DMS114 treated with DMSO at 0.1 percent for 48 hours (cell line): ENCODE data around the gene ZNF786.
"Not testable (repeated sequence)": the region's sequence is repeated elsewhere in the genome, so short reads cannot be mapped to it uniquely, and the experiment has no call there.

Experiments used
- DNase-seq: peaks from one replicate; lab custom pipeline; 2025; ENCODE audit not compliant: unreplicated experiment; lab: John Stamatoyannopoulos, UW

ZNF786 gene

DNA sequence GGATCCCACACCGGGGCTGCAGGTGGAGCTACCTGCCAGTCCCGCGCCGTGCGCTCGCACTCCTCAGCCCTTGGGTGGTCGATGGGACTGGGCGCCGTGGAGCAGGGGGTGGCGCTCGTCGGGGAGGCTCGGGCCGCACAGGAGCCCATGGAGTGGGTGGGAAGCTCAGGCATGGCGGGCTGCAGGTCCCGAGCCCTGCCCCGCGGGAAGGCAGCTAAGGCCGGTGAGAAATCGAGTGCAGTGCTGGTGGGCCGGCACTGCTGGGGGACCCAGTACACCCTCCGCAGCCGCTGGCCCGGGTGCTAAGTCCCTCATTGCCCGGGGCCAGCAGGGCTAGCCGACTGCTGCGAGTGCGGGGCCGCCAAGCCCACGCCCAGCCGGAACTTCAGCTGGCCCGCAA, 51.9 kb downstream of the ZNF786 start:
- not testable (repeated sequence) for DNase-seq

DNA sequence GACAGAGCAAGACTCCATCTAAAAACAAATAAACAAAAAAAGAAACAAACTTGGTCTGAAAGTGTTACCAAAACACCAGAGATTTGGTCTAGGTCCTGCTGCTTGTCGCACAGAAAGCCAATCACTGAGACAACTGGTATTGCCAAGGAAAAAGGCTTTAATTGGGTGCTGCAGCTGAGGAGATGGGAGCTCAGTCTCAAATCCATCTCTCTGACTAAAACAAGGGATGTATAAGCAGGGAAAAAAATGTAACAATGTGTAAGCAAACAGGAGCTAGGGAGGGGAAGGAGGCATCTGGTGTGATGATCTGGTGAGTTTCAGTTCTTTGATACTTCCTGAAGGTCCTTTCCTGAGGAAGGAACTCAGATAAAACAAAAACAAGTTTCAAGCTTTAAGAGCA, 53.8 kb downstream of the ZNF786 start:
- no peak for DNase-seq

DNA sequence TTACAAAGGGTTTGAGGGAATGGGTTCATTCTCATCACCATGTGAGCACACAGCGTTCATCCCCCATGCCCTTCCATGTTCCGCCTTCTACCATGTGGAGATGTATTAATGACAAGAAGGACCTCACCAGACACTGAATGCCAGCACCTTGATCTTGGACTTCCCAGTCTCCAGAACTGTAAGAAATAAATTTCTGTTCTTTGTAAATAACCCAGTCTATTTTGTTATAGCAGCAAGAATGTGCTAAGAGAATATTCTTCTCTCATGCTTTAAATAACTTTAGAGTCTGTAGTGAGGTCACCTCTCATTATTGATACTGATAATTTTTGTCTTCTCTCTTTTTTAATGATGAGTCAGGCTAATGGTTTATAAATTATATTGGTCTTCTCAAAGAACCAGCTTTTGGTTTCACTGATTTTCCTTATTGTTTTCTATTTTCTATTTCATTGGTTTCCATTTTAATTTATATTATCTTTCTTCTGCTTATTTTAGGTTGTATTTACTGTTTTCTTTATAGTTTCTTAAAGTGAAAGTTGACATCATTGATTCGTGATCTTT, 59.1 kb downstream of the ZNF786 start:
- DNase-seq: no peak

DNA sequence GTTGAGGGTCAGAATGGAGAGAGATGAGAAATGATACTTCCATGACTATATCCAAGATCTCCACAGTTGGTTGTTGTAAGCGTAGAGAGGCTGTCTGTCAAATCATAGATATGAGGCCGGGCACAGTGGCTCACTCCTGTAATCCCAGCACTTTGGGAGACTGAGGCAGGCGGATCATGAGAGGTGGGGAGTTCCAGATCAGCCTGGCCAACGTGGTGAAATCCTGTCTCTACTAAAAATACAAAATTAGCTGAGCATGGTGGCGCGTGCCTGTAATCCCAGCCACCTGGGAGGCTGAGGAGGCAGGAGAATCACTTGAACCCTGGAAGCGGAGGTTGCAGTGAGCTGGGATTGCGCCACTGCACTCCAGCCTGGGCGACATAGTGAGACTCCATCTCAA, 60.1 kb downstream of the ZNF786 start:
- not testable (repeated sequence) for DNase-seq

DNA sequence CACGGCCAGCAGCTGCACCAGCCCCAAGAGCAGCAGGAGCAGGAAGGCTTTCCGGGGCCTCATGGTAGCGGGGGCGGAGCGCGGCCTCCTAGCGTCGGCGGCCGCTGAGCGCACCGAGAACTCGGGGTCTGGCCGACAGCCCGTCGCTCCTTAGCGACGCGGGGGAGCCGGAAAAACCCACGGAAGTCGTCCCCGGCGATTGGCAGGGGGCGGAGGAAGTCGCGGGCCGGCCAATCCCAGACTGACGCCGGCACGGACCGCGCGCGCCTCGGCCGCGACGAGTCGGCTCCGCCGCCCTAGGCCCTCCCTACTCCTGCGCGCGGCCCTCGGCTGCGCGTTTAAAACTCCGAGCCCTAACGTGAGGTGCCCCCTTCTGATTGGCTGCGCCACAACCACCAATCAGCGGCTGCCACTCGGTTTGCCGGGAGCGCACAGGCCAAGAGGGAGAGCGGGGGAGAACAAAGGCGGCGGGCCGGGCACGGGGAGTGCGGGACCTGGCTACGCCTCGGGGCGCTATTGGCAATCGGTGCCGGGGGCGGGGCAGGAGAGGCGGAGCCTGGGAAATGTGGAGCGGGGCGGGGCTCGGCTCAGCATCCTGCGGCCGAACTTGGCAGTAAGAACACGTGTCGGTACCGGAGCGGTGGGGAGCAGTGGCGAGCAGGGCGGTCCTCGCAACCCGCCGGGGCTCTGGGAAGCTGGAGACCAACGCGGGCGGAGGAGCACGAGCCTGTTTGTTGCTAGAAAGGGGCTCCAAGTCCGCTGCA, 62.0 kb downstream of the ZNF786 start, which contains the start of gene PDIA4:
Gene PDIA4 (minus strand): TSS at position 160 of the 764 bp plus-strand sequence. CDS start 97 bp downstream, at position 63.
- DNase-seq: peak; percentile 97

DNA sequence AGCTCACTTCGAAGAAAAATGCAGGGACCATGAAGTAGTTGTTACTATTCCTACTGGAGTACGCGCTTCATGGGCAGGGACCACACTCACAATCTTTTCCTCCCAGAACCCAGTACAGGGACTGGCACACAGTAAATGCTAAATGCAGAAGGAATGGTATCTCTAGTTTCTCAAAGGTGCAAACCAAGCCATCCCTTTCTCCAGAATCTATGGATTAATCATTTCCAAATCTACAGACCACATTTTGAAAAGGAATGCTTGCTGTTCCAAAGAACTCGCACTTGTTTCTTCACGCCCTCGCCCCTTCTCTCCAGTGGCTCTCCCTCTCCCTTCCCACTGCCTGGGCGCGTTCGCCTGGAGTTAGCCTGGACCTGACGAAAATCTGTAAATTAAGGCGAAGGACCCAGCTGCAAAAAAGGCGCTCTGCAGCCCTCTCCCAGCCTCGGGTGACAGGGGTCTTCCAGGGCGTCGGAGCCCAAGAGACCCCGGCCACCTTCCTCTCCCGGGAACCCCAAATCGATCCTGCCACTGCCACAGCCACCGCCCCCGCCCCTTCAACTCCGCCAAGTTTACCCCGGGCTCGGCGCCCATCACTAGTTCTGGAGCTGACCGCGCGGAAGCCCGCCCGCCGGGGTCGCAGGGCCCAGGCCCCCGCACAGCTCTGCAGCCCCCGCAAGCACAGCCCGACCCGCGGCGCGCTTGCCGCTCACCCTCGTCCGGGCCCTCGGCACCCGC, 62.7 kb downstream of the ZNF786 start:
- no peak for DNase-seq

DNA sequence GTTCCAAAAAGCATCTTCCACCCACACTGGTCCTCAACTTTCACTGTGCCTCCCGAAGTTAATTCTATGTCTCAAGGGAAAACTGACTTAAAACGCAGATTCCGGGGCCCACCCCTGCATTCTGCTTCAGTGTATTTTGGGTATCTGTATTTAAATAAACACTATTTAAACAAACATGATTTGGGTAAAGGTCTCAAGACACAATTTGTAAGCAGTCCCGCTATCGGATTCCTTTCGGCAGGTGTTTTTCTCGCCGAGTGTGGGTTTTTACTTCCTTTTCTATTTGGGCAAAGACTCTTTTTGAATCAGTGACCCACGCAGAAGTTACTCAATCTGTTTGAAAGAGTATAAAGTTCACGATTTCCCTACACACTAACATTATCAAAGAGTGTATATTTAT, 63.5 kb downstream of the ZNF786 start:
- no peak for DNase-seq

DNA sequence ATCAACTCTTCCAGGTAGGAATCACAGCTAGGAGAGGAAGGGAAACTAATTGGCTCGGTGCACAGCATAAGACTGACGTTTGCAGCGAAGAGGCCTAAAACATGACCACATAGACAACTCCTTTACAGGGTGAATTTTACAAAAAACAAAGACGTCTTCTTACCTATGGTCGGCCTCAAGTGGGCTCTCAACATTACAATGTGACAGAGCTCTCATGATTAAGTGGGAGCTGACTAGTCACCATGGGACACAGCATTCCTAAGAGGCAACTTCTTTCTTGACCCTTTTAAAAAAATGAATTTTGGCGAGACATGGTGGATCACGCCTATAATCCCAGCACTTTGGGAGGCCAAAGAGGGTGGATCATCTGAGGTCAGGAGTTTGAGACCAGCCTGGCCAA, 66.9 kb downstream of the ZNF786 start:
- no peak for DNase-seq

DNA sequence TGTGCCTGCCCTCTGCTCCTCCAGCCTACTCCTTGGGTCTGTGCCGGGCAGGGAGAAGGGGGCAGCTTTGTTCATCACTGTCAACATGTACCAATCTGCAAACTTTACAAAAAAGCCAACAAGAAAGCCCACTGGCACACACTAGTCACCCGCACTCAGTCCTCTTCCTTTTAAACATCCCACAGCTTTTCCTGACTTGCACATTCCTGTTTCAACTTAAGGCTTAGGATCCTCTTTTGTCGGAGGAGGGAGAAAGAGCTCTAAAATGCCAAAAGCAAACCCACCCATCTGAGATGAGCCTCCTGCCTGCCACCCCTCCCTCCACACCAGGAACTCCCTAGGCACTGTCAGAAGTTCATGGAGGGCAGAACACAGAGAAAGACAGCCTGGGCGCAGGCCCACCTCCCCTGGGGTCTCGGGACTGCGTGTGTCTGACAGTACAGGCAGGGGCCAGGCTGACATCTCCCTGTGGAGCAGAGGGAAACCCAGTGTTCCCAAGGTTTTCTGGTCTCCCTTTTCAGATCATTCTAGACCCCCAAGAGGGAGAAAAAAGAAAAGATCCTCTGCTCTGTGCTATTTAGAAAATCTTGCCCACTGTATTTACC, 67.7 kb downstream of the ZNF786 start:
- no peak for DNase-seq

DNA sequence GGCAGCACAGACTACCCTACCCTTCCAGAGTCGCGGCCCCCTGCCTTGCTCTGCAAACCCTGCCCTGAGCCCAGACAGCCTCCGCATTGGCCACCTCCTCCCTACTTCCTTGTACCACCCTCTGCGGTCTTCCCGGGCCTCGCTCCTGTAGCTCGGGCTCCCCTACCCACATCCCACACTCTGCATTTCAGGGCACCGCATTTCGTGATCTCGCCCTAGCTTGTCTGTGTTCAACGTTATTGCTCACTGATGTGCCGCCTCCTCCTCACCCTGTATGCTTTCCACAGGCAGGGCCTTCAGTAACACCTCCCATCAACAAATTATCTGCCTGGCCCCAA, 68.8 kb downstream of the ZNF786 start:
- no peak for DNase-seq

DNA sequence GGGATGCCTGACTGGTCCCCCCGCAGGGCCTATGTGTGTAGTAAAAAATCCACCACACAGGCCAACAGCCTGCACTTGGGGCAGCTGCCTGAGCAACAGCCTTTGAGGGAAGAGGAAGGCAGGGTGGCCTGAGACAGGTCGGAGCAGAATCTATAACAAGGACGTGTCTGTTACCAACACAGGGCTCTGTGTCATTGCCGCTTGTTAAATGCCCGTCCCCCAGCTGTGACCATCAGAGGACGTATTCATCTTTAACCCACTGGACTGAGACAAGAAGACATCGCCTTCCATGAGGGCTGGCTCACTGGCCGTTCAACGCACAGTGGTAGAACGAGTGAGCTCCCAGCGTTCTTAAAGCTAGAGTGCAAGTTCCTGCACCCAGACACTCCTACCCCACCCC, 70.0 kb downstream of the ZNF786 start:
- no peak for DNase-seq
